ENCODE results near the gene CPT2. TPM values are rescaled to one million over a fixed set of nuclear protein-coding genes. Genes with fewer than 3 reads are reported as not detected.

Gene CPT2
- total and polyA plus RNA-seq, 2 of the 13 experiments (the other 11 are each of a cell fraction or from before 2014, with no cell fraction given), result 12.6 to 14.6 TPM

DNA sequence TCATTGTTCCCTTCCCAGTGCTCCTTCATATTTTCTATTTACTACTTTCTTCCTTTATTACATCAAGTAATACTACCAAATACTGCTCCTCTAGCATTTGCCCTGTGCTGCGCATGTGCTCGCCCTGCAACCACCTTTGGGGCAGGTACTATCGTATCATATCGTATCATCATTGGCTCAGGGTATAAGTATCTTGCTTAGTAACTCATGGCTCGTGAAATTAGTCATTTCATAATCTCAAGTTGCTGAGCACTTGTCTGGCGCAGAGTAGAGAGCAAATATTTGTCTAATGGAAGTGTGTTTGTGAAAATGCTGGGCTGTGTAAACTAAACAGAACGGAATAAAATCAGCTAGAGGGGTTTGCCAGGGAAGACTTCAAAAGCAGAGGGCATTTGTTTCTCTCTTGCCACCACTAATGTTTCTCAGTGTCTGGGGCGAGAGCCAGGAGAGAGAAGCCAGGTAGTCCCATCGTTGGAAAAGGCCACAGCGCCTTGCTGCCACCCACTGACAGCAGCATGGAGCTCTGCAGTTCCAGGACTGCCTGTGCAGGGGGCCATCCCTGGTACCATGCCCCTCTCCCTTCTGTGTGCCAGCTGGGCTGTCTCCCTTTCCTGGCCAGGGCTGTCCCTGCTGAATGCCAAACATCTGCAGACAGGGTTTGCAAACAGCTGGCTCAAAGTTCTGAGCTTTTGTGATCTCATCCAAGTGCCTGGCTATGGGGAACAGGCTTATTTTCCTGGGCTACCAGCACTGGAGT lies 20.0 kb upstream of the CPT2 start (continued):
- TF ChIP-seq, protein P1, sequence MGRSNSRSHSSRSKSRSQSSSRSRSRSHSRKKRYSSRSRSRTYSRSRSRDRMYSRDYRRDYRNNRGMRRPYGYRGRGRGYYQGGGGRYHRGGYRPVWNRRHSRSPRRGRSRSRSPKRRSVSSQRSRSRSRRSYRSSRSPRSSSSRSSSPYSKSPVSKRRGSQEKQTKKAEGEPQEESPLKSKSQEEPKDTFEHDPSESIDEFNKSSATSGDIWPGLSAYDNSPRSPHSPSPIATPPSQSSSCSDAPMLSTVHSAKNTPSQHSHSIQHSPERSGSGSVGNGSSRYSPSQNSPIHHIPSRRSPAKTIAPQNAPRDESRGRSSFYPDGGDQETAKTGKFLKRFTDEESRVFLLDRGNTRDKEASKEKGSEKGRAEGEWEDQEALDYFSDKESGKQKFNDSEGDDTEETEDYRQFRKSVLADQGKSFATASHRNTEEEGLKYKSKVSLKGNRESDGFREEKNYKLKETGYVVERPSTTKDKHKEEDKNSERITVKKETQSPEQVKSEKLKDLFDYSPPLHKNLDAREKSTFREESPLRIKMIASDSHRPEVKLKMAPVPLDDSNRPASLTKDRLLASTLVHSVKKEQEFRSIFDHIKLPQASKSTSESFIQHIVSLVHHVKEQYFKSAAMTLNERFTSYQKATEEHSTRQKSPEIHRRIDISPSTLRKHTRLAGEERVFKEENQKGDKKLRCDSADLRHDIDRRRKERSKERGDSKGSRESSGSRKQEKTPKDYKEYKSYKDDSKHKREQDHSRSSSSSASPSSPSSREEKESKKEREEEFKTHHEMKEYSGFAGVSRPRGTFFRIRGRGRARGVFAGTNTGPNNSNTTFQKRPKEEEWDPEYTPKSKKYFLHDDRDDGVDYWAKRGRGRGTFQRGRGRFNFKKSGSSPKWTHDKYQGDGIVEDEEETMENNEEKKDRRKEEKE (IDR thresholded peaks at IDR 0.05), result no peak
- TF ChIP-seq ZNF713 (CRISPR knock-in tag; IDR thresholded peaks at IDR 0.05) (no peak), PITX1 (CRISPR knock-in tag; IDR thresholded peaks at IDR 0.05) (no peak), SRY (CRISPR knock-in tag; IDR thresholded peaks at IDR 0.05) (no peak), ZNF572 (CRISPR knock-in tag; IDR thresholded peaks at IDR 0.05) (no peak), SNAPC2 (CRISPR knock-in tag; IDR thresholded peaks at IDR 0.05) (no peak), JUN (CRISPR knock-in tag; IDR thresholded peaks at IDR 0.05) (no peak), MIER3 (CRISPR knock-in tag; IDR thresholded peaks at IDR 0.05; ENCODE audit: borderline replicate concordance) (no peak), ZNF724P (CRISPR knock-in tag; IDR thresholded peaks at IDR 0.05; ENCODE audit: borderline replicate concordance) (no peak), NRL (CRISPR knock-in tag; IDR thresholded peaks at IDR 0.05; ENCODE audit: borderline replicate concordance) (no peak), NAIF1 (CRISPR knock-in tag; IDR thresholded peaks at IDR 0.05; ENCODE audit: borderline replicate concordance) (no peak), AKAP8 (CRISPR knock-in tag; IDR thresholded peaks at IDR 0.05) (no peak), ZIK1 (CRISPR knock-in tag; IDR thresholded peaks at IDR 0.05; ENCODE audit: borderline replicate concordance, low read depth) (no peak), ZNF891 (CRISPR knock-in tag; IDR thresholded peaks at IDR 0.05) (0 out of 2 replicates have a peak, but pooled peaks have one; percentile 26)
- TF ChIP-seq, protein P2, sequence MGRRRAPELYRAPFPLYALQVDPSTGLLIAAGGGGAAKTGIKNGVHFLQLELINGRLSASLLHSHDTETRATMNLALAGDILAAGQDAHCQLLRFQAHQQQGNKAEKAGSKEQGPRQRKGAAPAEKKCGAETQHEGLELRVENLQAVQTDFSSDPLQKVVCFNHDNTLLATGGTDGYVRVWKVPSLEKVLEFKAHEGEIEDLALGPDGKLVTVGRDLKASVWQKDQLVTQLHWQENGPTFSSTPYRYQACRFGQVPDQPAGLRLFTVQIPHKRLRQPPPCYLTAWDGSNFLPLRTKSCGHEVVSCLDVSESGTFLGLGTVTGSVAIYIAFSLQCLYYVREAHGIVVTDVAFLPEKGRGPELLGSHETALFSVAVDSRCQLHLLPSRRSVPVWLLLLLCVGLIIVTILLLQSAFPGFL (CRISPR knock-in tag; IDR thresholded peaks at IDR 0.05), result no peak
- TF ChIP-seq, protein P3, sequence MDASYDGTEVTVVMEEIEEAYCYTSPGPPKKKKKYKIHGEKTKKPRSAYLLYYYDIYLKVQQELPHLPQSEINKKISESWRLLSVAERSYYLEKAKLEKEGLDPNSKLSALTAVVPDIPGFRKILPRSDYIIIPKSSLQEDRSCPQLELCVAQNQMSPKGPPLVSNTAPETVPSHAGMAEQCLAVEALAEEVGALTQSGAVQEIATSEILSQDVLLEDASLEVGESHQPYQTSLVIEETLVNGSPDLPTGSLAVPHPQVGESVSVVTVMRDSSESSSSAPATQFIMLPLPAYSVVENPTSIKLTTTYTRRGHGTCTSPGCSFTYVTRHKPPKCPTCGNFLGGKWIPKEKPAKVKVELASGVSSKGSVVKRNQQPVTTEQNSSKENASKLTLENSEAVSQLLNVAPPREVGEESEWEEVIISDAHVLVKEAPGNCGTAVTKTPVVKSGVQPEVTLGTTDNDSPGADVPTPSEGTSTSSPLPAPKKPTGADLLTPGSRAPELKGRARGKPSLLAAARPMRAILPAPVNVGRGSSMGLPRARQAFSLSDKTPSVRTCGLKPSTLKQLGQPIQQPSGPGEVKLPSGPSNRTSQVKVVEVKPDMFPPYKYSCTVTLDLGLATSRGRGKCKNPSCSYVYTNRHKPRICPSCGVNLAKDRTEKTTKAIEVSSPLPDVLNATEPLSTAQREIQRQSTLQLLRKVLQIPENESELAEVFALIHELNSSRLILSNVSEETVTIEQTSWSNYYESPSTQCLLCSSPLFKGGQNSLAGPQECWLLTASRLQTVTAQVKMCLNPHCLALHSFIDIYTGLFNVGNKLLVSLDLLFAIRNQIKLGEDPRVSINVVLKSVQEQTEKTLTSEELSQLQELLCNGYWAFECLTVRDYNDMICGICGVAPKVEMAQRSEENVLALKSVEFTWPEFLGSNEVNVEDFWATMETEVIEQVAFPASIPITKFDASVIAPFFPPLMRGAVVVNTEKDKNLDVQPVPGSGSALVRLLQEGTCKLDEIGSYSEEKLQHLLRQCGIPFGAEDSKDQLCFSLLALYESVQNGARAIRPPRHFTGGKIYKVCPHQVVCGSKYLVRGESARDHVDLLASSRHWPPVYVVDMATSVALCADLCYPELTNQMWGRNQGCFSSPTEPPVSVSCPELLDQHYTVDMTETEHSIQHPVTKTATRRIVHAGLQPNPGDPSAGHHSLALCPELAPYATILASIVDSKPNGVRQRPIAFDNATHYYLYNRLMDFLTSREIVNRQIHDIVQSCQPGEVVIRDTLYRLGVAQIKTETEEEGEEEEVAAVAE (CRISPR knock-in tag; IDR thresholded peaks at IDR 0.05; ENCODE audit: borderline replicate concordance), result peak; percentile 54; the same call in 1 of the 2 replicates
- TF ChIP-seq, protein P4, sequence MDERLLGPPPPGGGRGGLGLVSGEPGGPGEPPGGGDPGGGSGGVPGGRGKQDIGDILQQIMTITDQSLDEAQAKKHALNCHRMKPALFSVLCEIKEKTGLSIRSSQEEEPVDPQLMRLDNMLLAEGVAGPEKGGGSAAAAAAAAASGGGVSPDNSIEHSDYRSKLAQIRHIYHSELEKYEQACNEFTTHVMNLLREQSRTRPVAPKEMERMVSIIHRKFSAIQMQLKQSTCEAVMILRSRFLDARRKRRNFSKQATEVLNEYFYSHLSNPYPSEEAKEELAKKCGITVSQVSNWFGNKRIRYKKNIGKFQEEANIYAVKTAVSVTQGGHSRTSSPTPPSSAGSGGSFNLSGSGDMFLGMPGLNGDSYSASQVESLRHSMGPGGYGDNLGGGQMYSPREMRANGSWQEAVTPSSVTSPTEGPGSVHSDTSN (CRISPR knock-in tag; IDR thresholded peaks at IDR 0.05), result no peak
- TF ChIP-seq, protein P5, sequence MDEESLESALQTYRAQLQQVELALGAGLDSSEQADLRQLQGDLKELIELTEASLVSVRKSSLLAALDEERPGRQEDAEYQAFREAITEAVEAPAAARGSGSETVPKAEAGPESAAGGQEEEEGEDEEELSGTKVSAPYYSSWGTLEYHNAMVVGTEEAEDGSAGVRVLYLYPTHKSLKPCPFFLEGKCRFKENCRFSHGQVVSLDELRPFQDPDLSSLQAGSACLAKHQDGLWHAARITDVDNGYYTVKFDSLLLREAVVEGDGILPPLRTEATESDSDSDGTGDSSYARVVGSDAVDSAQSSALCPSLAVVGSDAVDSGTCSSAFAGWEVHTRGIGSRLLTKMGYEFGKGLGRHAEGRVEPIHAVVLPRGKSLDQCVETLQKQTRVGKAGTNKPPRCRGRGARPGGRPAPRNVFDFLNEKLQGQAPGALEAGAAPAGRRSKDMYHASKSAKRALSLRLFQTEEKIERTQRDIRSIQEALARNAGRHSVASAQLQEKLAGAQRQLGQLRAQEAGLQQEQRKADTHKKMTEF (CRISPR knock-in tag; IDR thresholded peaks at IDR 0.05), result peak; percentile 48; the same call in 1 of the 2 replicates
